GM13976 (cell line): ENCODE data around the gene PIGC.

Experiments used
- DNase-seq: peaks from one replicate; pipeline ENCODE4 v3.0.0; 2012; ENCODE audit warnings: low spot score
- in situ Hi-C: fragments of 300-500 bp; cut with MboI; formaldehyde crosslinking; loops from one replicate; pipeline ENCODE4 v1.12.0; 2022; ENCODE audit warnings: low sequenced_read_pairs, mixed read lengths, inconsistent platforms; ENCODE audit not compliant: unreplicated experiment
- TF ChIP-seq, protein P1 (sequence below): IDR thresholded peaks from 2 replicates; pipeline ENCODE4 v1.5.1; 2012; ENCODE audit warnings: borderline replicate concordance, mild to moderate bottlenecking; ENCODE audit not compliant: insufficient read depth; ENCODE audit errors: extremely low read depth, missing control alignments, control extremely low read depth

Gene PIGC

DNA sequence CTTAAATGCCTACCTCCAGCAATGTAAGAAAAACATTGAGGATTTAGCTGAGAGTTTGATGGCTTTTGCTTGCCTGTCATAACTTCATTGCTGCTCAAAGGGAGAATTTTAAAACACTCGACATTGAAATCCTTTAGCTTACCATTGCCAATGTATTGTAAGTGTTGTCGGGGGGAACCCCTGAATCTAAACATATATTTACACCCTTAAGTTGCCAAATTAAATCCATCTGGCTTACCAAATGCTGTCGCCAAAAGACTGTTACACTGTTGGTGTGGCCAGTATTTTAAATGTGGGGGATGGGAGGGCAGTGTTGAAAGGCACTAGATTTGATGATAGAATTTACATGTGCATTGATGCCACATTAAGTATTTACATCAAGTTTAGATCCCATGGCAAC is 48.3 kb downstream of the PIGC start:
- TF ChIP-seq, protein P1, sequence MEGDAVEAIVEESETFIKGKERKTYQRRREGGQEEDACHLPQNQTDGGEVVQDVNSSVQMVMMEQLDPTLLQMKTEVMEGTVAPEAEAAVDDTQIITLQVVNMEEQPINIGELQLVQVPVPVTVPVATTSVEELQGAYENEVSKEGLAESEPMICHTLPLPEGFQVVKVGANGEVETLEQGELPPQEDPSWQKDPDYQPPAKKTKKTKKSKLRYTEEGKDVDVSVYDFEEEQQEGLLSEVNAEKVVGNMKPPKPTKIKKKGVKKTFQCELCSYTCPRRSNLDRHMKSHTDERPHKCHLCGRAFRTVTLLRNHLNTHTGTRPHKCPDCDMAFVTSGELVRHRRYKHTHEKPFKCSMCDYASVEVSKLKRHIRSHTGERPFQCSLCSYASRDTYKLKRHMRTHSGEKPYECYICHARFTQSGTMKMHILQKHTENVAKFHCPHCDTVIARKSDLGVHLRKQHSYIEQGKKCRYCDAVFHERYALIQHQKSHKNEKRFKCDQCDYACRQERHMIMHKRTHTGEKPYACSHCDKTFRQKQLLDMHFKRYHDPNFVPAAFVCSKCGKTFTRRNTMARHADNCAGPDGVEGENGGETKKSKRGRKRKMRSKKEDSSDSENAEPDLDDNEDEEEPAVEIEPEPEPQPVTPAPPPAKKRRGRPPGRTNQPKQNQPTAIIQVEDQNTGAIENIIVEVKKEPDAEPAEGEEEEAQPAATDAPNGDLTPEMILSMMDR, result no peak
- in situ Hi-C loops, result loop anchor here (10.0 kb wide), 2 partner anchors 51 to 301 kb away; no protein-coding TSS in a partner anchor
- no peak for DNase-seq

DNA sequence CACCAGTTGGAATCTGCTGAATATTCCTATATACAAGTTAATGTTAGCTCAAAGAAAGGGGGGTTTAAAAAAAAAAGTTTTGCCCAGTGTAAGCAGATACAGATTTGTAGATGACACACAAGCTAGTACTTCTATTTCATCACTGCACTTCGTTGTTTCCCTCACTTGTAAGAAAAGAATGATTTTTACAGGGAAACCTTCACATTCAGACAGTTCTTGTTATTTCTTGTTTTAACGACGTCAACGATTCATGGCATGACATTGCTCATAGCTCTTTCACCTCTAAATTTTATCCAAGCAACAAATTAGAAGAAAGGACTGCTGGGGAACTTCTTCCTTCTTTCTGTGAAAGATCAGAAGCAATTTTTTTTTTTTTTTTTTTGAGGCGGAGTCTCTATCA is 49.1 kb downstream of the PIGC start:
- TF ChIP-seq, protein P1, result no peak
- no peak for DNase-seq
- in situ Hi-C loops, result loop anchor here (10.0 kb wide), 2 partner anchors 50 to 300 kb away; no protein-coding TSS in a partner anchor

- DNase-seq, result peak; percentile 55
- TF ChIP-seq, protein P1, result no peak
Observed at GRCh38 chr1:172394141-172394751, 49.6 kb downstream of the PIGC start.

DNA sequence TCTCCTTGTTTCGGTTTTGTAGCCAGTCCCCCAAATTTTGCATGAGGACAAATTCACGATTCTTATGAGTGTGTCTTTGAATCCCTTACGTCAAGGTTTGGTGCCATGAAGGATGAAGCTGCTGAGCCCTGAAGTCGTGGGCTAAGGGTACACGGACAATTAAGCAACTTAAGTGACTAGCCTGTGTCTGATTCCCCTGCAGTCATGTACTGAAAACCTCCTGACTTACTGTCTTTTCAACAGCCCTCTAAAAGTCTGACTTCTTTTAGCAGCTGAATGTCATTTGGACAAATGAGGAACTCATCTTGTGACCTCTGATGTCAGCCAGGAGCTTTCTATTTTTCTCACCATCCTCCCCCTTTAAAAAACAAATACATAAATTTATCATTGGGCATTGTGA is 50.5 kb downstream of the PIGC start:
- TF ChIP-seq, protein P1, result no peak
- peak; percentile 22 for DNase-seq
- in situ Hi-C loops, result loop anchor here (10.0 kb wide), 2 partner anchors 49 to 299 kb away; no protein-coding TSS in a partner anchor

More at GRCh38 chr1:172394141-172394751, 49.6 kb downstream of the PIGC start:
- in situ Hi-C loops, result loop anchor here (10.0 kb wide), 2 partner anchors 49 to 299 kb away; no protein-coding TSS in a partner anchor

GRCh38 chr1:172391976-172392375 is 51.9 kb downstream of the PIGC start:
- TF ChIP-seq, protein P1, result no peak
- DNase-seq, result no peak
- in situ Hi-C loops, result loop anchor here (10.0 kb wide), 2 partner anchors 47 to 297 kb away; no protein-coding TSS in a partner anchor
